GM18870 (cell line): Measurements from ENCODE around the gene GLIS1.

Experiments
- ATAC-seq: cut with Tn5 transposase; IDR thresholded peaks from one replicate; pipeline ENCODE4 v1.9.1; 2021; ENCODE audit warnings: moderate library complexity; ENCODE audit not compliant: unreplicated experiment

The GLIS1 gene

DNA sequence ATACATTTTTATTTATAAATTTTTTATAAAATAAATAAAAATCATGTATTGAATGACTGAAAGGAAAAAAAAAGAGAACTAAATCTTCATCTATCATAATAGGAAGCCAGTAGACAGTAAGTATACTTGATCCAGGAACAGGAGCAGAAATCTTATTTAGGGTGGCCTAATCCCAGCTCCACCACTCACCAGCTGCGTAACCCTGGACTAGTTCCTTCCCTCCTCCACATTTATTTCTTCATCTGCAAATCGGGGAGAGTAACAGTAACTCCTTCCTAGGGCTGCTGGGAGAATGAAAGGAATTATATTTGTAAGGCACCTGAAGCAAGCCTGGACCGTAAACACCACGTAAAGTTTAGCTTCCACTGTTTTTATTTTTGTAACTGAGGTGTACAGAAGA, 17.9 kb downstream of the GLIS1 start:
- ATAC-seq = no peak

DNA sequence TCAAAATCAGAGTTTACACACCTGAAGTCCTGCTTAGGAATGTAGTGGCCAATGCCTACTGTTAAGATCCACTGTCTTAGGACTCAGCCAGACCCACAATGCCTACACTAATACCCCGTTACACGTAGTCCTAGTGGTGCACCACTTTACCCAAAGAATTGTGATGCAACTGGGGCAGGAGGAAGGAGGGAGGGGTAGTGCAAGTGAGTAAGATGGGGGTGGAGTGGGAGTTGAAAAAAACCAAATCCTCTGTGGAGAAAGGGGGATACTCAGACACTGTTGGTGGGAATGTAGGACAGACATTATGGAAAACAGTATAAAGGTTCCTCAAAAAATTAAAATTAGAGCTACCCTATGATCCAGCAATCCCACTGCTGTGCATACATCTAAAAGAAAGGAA, 19.5 kb downstream of the GLIS1 start:
- no peak for ATAC-seq

DNA sequence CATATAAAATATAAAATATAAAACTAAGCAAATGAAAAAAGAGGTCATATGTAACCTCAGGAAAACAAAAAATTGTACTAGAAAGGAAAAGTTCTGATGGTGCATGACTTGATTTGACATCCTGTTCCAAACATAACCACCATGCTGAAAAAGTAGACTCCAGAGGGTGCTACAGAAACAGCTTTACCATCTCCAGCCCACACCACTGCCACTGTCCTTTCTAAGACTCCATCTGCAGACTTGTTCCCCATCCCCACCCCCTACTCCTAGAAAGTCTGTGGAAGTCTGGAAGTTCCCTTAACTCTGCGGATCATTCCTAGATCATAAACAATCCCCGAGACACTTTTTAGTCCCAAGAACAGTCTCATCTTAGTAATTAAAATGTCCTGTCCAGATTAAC, 20.5 kb downstream of the GLIS1 start:
- no peak for ATAC-seq

DNA sequence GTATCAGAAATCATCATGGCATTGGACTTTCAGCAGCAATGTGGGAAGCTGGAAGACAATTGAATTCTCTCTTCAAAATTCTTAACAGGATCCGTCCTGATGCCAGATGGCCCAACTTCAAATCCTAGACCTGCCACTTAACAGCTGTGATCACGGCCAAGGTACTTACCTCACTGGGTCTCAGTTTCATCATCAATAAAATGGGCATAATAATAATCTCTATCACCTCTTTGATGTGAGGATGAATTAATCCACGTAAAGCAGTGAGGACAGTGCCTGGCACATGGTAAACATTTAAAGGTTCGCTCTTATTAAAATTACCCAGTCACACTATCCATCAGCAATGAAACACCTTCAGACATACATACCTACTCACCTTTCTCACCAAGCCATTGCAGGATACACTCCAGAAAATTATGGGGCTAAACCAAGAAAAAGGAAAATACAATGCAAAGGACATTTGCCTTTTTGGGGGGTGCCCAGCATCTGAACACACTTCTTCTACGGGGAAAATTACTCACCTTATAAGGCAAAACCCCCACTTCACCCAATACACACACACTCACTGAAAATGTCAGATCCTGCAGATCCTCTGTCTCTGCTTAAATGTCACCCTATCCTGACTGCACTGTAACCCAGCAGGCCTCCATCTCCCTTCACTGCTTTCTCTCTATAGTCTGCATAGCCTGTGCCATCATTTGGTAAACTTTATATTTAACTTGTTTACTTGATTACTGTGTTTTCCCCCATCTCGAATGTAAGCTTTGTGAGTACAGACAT, 21.7 kb downstream of the GLIS1 start:
- ATAC-seq = no peak

DNA sequence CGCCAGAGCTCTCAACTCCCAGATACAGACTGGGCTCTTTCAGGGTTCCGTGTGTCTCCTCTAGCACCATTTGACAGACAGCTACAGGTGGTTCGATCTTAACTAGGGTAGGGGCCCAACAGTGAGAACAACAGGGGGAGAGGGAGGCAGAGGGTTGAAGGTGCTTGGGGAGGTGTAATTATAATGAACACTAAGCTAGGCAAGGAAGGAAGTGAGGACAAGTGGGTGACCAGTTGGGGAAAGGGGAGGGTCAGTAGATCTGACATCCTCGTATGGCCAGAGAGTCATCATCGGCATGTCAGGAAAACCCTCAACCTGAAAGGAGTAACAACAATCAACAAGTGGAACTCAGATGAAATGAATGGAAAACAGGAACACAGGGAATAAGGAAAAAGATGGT, 22.8 kb downstream of the GLIS1 start:
- ATAC-seq = no peak

DNA sequence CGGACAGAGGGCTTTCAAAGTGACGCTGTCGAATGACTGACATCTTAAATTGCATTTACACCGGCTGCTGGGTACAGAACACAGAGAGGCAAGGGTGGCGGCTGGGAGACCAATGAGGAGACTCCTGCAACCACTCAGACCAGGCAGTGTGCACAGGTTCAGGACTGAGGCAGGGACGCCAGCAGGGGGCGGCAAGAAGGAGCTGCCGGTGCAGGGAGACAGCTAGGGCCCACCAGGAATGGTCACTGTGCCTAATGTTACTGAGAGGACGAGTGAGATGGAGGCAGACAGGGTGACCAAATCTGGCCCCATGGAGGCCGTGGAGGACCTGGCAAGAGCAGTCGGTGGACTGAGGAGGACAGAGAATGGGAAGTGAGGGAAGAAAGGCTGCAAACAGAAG, 23.5 kb downstream of the GLIS1 start:
- ATAC-seq = no peak

DNA sequence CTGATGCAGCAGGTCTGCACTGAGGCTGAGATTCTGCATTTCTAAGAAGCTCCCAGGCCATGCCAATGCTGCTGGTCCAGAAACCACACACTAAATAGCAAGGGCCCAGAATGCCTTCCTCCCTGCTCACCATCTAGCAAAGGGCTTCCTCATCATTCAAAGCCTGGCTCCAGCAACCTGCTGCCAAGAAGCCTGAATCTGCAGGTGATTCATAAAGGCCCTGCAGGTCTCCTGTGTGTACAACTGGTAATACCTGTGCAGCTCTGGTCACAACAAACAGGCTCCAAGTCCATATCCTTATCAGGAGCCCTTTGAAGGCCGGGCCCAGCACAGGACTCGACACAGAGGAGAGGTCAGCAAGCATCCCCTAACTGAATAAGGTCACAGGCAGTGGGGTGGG, 26.7 kb downstream of the GLIS1 start:
- ATAC-seq = no peak

DNA sequence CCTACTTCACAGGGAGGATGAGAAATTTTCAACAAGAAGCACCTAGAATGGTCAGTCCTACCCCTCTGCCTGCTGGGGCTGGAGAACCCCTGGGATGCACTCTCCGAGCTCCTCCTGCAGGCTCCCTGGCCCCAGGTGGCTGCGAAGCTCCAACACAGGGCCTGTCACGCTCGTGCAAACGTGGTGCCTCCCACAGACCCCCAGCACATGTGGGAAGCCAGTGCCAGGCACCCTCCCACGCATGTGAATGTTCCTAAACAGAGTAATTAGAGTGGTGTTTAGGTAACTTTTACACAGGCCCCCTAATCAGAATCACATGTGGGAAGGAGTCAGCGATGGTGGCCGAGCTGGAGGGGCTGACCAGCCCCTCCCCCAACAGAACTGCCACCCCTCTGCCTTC, 28.4 kb downstream of the GLIS1 start:
- ATAC-seq = no peak

DNA sequence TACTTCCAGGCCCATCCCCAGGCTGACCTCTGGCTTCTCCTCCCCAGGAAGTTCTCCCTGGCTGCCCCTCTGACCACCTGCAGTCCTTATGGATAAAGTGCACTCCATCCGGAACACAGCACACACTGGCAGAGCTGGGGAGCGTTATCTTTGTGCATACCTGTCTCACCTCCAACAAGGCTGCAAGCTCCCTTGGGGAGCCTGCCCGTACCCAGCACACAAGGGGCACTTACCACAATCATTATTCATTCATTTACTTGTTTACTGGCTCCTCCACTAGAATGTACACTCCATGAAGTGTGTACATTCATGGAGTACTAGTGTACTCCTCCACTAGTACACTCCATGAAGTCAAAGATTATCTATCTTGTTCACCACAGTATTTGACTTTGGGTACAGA, 30.3 kb downstream of the GLIS1 start:
- no peak for ATAC-seq

DNA sequence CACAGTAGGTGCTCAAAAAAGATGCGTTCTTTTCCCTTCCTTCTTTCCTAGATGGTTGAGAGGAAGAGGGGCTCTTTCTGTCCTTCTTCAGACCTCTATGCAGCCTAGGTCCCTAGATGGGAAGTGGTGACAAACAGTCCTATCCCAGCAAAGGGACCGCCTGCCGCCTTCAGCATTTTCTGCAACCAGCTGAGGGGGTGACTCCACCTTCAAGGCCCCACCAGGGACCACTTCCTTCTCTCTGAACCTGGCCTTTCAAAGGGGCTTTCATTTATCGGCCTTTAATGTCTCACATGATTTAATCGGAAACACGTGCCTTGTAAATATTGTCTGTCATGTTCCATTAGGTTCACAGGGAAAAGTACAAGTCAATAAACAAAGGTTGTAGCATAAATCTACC, 32.6 kb downstream of the GLIS1 start:
- ATAC-seq = no peak

DNA sequence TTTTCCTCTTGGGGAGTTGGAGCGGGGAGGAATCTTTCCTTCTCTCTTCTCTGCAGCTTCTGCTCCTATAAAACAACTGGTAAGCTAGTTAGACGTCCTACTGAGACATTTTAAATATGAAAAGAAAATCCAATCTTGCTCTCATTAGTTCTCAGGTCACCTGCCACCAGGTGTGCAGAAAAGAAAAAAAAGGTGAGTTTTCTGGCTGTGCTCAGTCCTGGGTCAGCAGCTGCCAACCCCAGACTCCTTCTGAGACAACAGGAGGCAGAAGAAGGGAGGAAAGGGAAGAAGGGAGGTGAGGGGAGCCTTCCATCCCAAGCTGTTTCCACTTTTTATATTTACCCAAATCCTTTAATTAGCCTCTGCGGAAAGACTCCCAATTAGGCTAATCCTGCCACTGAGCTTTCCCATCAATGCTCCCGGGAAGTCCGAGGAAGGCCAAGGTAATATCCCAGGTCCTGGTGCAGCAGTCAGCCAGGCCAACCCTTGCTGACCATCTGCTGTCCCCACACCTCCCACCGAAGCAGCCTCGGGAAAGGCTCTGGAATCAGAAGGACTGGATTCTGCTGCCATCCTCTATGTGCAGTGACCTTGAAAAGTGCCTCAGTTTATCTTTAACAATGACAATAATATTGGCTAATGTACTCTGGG, 33.4 kb downstream of the GLIS1 start:
- ATAC-seq = no peak

DNA sequence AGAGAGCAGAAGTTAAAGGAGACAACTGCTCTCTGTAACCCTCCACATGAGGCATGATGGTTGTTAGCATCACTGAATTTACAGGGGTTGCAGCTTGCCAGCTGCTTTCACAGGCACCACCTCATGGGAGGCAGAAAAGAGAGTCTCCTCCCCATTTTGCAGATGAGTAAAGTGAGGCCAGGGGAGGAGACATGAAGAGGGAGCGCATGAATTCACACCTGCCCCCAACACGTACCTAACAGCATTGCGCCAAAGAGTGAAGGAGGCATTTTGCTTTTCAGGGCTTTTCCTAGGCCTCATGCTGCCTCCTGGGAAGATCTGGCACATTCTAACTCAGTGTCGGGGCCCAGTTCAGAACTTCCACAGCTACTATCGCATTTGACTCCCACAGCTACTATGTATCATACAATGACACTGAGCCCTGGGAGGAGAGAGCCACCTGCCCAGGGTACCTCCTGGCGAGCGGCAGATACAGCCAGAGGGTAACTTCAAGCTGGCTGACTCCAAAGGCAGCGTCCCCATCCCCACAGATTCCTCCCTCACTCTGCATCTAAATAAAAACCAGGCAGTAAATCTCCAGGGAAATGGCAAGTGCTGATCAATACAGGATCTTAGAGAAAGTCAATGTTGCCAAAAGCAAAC, 34.0 kb downstream of the GLIS1 start:
- no peak for ATAC-seq

DNA sequence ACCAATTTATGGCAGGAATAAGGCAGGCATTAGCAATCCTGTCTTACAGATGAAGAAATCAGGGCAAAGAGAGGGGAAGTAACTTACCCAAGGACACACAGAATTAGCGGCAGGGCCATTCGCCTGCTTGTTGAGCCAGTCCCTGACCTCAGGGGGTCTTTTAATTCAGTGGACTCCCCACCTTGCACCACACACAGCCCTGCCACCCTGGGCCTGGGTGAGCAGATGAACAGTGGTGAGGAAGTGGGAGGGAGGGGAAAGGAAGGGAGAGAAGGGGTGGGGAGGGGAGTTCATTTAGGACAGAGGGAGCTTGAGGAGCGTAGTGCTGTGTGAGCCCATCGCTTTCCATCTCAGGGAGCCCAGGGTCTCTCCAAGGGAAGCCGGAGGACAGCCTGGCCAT, 34.7 kb downstream of the GLIS1 start:
- no peak for ATAC-seq

DNA sequence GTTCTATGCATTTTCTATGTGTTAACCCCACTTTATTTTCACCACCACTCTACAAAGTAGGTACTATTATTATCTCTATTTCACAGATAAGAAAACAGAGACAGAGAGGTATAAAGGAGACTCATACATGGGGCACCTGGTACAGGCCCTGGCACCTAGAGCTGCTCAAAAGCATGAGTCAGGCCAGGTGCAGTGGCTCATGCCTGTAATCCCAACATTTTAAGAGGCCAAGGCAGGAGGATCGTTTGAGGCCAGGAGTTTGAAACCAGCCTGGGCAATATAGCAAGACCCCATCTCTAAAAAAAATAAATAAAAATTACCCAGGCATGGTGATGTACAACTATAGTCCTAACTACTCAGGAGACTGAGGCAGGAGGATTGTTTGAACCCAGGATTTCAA, 35.8 kb downstream of the GLIS1 start:
- no peak for ATAC-seq

DNA sequence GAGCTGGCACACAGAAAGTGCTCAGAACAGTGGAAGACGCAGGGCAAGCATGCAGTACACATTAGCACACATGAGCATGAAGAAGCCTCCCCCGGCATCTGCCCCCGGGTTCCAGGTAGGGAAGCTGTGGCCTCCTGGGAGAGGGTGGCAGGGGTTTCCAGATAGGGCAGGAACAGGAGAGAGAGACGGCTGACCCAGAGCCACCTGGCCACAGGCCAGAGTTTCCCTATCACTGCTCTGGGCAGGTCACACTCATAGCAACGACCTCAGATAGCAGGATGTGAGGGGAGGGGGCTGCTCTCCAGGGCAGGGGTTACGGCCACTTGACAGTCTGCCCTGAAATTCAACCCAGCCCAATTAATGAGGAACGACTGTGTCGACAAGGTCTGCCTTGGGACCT, 36.6 kb downstream of the GLIS1 start:
- ATAC-seq = no peak

DNA sequence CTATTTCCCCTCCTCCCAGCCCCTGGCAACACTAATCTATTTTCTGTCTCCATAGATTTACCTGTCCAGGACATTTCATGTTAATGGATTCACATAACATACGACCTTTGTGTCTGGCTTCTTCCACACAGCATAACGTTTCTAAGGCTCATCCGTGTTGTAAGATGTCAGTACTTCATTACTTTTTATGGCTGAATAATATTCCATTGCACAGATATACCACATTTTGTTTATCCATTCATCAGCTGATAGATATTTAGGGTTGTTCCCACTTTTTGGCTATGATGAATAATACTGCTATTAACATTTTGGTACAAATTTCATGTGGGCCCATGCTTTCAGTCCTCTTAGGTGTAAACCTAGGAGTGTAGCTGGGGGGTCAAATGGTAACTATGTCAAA, 38.2 kb downstream of the GLIS1 start:
- ATAC-seq = no peak

DNA sequence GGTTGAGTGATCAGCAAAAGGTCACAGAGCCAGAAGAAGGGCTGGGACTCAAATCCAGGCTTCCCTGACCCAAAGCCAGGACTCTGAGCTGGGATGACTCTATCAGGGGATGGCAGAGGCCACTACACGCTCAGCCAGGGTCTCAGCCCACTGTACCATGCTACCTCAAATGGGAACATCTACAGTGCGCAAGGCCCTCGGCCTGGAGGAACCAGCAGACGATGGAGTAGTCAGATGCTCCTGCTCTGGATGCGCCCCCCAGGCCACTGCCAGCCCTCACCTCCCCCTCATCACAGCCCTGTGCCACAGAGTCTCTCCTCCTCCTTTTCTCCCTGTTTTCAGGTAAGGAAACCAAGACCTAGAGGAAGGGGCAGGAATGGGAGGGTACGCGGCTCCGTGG, 39.0 kb downstream of the GLIS1 start:
- no peak for ATAC-seq

DNA sequence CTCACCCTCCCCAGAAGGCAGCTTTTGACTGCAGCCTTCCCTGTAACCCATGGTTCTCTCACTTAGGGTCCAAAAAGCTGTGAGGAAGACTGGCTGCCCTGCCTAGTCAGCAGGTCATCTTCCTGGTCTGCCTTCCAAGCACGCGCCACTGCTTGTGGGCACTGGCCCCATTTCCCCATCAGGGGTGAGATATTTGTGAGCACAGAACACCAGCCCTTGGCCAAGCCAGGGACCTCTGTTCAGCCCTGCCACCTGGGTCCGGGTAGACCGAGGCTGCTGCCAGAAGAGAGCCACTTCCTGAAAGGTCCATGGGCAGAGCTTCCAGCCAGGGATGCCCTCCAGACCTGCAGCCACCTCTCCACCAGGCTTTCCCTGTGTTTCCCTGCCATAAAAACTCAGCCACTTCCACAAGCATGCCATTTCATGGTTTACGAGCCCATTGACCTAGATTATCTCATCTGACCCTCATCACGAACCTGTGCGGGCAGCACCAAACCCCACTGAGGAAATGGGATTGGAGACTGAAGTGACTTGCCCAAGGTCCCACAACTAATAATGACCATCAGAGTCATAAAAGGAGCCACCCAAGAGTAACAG, 40.5 kb downstream of the GLIS1 start:
- ATAC-seq = no peak

DNA sequence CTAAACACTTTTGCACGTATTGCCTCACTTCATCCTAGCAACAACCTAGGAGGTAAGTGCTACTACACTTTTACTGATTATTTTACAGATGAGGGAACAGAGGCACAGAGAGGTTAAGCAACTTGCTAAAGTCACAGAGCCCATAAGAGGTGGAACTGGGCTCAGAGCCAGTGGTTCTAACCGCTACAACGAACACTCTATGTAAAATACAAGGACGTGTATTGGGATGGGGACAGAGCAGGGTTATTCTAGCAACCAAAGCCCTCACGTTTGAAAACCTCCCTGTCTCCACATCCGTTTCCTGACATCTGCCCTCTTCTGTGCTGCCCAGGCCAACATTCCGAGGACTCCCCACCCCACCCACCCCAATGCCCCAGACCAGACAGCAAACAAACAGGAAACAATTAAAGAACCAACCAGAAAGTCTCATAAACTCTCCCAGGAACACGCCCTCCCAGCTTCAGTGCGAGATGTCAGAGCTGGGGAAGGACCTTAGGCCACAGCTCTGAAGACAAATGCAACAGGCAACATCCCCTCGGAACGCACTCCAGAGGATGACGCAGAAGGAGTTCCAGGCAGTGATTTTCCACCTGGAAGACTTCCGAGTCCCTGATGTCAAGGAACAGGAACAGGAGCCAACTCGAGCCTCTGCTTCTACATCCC, 41.1 kb downstream of the GLIS1 start:
- no peak for ATAC-seq

DNA sequence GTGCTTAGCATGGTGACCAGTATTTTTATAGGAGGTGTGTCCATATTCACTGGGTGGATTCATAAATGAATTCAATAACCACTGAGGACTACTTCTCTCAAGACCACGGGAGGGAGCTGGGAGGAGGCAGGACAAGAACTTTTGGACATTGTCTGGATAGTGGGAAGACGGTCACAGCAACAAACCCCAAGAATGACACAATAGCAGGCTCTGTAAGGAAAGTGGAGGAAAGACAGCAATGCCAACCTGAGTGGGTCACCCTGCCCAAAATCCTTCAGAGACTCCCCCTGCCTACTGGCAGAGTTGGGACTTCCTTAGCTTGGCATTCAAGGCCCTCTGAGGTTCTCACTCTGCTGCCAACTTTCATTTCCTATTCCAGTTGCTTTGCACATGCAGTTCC, 42.0 kb downstream of the GLIS1 start:
- ATAC-seq = no peak

DNA sequence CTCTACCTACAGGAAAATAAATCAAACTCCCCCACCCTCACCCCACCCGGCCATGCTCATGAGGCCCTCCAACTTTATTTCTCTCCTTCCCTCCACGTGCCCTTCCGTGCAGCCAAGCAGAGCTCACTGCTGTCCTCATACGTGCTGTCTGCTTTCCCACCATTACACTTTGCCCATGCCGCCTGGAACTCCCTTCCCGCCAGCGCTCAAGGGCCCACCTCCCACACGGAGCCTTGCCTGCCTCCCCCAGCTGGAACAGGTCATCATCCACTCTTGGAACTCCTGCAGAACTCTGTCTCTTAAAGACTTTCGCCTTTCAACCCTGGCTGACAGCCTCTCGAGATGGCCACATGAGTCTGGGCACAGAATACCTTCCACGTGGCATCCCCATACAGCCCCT, 42.4 kb downstream of the GLIS1 start:
- ATAC-seq = no peak
